ENCODE results near the gene NTPCR. TPM values are rescaled to one million over a fixed set of nuclear protein-coding genes. Genes with fewer than 3 reads are reported as not detected.
"Not testable (repeated sequence)": the region's sequence is repeated elsewhere in the genome, so short reads cannot be mapped to it uniquely, and the experiment has no call there.

NTPCR gene
- total RNA-seq, 2 donors from 2014 or later: 20.9 to 50.5 TPM

DNA sequence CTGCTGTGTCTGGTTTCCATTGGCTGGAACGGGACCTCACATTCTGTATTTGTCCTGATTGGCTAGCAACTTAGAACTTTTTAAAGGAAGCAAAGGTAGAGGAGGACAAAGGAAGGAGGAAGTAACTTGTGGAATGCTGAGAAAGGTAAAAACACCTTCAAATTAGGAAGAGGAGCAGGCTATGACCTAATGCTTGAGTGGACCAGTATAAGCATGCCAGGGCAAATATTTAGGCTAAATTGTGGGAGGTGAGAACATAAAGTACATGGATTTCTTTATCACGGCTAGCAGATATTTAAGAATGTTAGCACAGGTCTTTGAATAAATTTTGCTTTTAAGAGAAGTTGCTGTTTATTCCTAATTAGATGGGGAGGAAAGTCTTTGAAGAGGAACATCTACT is 36.1 kb upstream of the NTPCR start:
- not testable (repeated sequence) for H3K36me3 Mint-ChIP-seq (ENCODE audit: insufficient read depth in 2 of 2); H3K4me3 Mint-ChIP-seq; H3K9me3 Mint-ChIP-seq; ATAC-seq (replicated peaks in 1 of 2); DNase-seq; H3K27me3 Mint-ChIP-seq (ENCODE audit: low read depth); H3K27ac Mint-ChIP-seq
- H3K4me1 Mint-ChIP-seq (ENCODE audit: low read depth): peaks cover 36% of the 10 kb centered on the region

DNA sequence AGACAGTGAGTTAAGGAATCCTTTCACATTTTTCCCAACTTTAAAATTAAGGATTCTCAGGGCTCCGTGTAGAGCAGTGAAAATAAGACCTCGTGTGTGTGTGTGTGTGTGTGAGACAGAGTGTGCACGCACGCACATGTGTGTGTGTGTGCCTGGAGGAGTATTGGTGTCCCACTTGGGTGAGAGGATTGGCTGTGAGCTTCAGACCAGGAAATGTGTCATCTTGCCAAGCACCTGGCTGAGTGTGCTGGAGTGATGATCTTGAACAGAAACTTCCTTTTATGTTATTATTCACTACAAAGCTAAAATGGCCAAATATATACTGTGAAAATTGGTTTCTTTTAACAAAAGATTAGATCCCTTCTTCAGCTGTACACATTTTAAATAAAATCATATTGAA is 35.2 kb upstream of the NTPCR start:
- Mint-ChIP-seq H3K27me3 (ENCODE audit: low read depth) (no peaks in the 10 kb centered on the region), H3K9me3 (peaks cover 0 to 1% of the 10 kb centered on the region in 2 donors), H3K27ac (no peak overlapping the region), H3K36me3 (ENCODE audit: insufficient read depth in 2 of 2) (peaks cover 0 to 2% of the 10 kb centered on the region in 2 donors), H3K4me1 (ENCODE audit: low read depth) (peaks cover 27% of the 10 kb centered on the region), H3K4me3 (peak overlapping the region in 1 of 2 donors; percentile 3)
- ATAC-seq (replicated peaks in 1 of 2): no peak
- DNase-seq: no peak

DNA sequence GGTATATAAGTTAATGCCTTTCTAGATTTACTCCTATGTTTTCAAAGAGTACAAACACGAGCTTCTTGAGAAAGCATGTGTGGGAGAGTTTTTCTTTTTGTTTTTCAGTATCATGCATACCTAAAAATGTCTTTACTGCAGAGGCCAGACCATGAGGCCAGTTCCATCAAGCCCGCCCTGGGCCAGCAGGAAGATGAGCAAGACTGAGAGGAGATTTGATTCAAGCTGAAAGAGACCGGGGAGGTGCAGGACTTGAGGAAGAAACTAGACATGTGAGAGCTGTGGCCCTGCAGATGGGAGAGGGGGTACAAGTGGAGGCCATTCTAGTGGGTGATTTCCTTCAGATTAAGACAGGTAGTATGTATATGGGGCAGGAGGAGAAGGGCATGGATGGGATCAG is 33.4 kb upstream of the NTPCR start:
- no peak for DNase-seq
- Mint-ChIP-seq H3K27me3 (ENCODE audit: low read depth) (no peaks in the 10 kb centered on the region), H3K36me3 (ENCODE audit: insufficient read depth in 2 of 2) (peaks cover 0 to 2% of the 10 kb centered on the region in 2 donors), H3K4me3 (no peak overlapping the region), H3K9me3 (no peaks in the 10 kb centered on the region), H3K4me1 (ENCODE audit: low read depth) (peaks cover 25% of the 10 kb centered on the region), H3K27ac (no peak overlapping the region)
- no peak for ATAC-seq (replicated peaks in 1 of 2)

DNA sequence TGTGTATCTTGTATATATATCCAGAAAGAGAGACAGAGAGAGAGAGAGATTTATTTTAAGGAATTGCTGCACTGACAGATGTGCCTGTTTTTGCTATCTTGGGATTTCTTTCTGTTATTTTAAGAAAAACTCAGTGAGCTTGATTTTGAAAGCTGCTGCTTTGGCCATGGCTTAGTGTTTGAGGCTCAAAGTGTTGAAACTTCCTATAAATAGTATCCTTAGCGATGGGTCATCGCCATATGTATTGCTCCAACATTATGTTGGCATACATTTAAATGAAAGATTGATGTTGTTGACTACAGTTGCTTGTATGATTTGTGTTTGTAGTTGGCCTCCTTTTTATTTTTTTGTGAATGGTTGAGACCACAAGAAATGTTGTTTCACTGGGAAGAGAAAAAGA is 29.0 kb upstream of the NTPCR start:
- peaks cover 48% of the 10 kb centered on the region for H3K4me1 Mint-ChIP-seq (ENCODE audit: low read depth)
- H3K4me3 Mint-ChIP-seq: no peak overlapping the region
- no peaks in the 10 kb centered on the region for H3K27me3 Mint-ChIP-seq (ENCODE audit: low read depth)
- H3K9me3 Mint-ChIP-seq: no peaks in the 10 kb centered on the region
- no peak for ATAC-seq (replicated peaks in 1 of 2)
- H3K27ac Mint-ChIP-seq: no peak overlapping the region
- peaks cover 0 to 2% of the 10 kb centered on the region in 2 donors for H3K36me3 Mint-ChIP-seq (ENCODE audit: insufficient read depth in 2 of 2)
- DNase-seq: no peak

DNA sequence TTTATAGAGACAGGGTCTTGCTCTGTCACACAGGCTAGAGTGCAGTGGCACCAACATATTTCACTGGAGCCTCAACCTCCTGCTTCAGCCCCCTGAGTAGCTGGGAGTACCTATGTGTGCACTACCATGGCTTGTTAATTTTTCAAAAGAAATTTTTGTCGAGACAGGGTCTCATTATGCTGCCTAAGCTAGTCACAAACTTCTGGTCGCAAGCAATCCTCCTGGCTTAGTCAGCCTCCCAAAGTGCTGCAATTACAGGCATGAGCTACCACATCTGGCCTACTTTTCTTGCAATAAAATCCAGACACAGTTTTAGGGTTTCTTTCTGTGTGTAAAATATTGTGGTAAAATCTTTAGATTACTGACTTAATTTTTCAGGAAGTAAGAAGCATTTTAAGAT is 27.9 kb upstream of the NTPCR start:
- Mint-ChIP-seq H3K9me3 (peaks cover 0 to 3% of the 10 kb centered on the region in 2 donors), H3K4me1 (ENCODE audit: low read depth) (peaks cover 41% of the 10 kb centered on the region), H3K27me3 (ENCODE audit: low read depth) (no peaks in the 10 kb centered on the region), H3K27ac (no peak overlapping the region), H3K4me3 (no peak overlapping the region), H3K36me3 (ENCODE audit: insufficient read depth in 2 of 2) (peaks cover 0 to 4% of the 10 kb centered on the region in 2 donors)
- ATAC-seq (replicated peaks in 1 of 2) (no peak), DNase-seq (no peak)

DNA sequence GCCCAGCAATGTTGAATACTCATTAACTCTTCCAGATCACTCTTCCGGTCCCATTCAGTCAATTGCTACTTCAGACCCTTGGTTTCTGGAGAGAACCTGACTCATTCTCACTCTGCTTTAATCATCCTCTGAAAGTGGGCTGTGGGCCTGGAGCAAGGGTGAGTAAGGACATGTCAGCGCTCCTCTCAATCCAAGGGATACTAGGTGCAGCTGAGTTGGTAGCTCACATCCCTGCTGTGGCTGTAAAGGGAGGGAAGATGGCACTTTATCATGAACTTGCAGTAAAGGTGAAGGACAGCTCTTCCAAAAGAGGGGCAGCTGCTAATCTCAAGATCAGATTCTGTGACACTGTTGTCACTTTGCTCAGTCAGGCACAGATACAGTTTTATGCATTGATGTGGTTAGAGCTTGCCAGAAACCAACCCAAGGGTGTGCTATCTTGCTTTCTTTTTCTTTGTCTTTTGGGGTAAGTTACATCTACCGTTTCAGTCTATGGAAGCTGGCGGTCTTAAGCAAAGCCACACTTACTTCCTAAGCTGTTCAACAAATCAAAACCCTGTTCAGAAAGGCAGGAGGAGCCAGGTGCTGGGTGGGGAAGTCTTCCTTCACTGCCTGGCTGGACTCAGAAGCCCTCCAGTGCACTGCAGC is 26.5 kb upstream of the NTPCR start:
- DNase-seq: peak; percentile 61 to 68
- Mint-ChIP-seq H3K27me3 (ENCODE audit: low read depth) (no peaks in the 10 kb centered on the region), H3K4me1 (ENCODE audit: low read depth) (peaks cover 41% of the 10 kb centered on the region), H3K4me3 (peak overlapping the region; percentile 53 to 73), H3K36me3 (ENCODE audit: insufficient read depth in 2 of 2) (peaks cover 0 to 4% of the 10 kb centered on the region in 2 donors), H3K9me3 (peaks cover 0 to 3% of the 10 kb centered on the region in 2 donors), H3K27ac (peak overlapping the region; percentile 16)
- ATAC-seq (replicated peaks in 1 of 2): peak; percentile 95 to 96

DNA sequence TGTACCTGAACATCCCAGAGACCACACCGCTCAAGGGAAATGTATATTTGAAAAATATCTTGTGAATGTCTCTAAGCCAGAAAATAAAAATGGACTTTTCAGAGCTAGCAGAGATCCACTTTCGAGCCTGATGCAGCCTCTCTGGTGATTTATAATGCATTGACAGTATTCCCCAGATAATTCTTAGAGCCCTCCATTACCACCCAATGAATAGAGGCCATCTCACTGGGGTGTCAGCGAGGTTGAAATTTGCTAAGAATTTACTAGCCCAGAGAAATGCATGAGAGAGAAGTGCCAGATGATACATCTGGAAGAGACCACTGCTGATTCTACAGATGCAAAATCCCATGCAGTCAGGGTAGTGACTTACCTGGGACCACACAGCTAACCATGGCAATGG is 25.5 kb upstream of the NTPCR start:
- peaks cover 0 to 4% of the 10 kb centered on the region in 2 donors for H3K36me3 Mint-ChIP-seq (ENCODE audit: insufficient read depth in 2 of 2)
- H3K27me3 Mint-ChIP-seq (ENCODE audit: low read depth): no peaks in the 10 kb centered on the region
- peaks cover 0 to 3% of the 10 kb centered on the region in 2 donors for H3K9me3 Mint-ChIP-seq
- ATAC-seq (replicated peaks in 1 of 2) (no peak), DNase-seq (no peak)
- H3K4me3 Mint-ChIP-seq: no peak overlapping the region
- H3K27ac Mint-ChIP-seq: no peak overlapping the region
- H3K4me1 Mint-ChIP-seq (ENCODE audit: low read depth): peaks cover 41% of the 10 kb centered on the region

DNA sequence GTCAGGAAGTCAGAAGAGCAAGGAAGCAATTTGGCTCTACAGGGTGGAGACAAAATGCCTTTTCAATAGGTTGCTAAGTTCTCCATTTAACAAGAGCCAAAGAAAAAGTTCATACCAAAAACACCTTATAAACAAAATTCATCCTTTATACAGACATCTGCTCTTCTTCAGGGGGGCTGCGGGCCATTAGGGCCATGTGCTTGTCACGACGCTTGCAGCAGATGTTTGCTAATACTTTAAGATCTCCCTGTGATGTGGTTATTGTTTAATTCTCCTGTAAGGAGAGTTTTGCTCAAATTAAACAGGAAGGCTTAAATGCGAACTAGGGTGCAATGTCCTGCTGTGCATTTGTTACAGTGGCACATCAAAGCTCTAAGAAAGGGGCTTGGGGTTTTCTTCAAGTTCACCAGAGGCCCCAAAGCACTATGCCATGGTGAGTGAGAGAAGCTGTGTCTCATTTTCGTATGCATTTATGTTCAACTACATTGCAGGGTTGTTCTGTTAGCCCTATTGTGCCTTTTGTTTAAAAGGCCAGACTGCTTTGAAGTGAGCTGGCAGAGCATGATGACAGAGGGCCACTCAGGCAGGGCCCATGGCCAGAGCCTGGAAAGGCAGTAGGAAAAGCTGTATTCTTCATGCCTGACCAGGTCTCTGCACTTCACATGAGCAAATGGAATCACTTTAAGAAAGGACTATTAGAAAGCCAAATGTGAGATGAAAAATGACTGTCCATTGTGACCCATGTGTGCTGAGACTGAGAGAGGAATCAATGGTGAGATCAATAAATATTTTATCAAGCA is 24.8 kb upstream of the NTPCR start:
- DNase-seq (no peak), ATAC-seq (replicated peaks in 1 of 2) (no peak)
- Mint-ChIP-seq H3K4me3 (peak overlapping the region in 1 of 2 donors; percentile 25), H3K27ac (peak overlapping the region; percentile 57), H3K9me3 (peaks cover 0 to 3% of the 10 kb centered on the region in 2 donors), H3K4me1 (ENCODE audit: low read depth) (peaks cover 41% of the 10 kb centered on the region), H3K27me3 (ENCODE audit: low read depth) (no peaks in the 10 kb centered on the region), H3K36me3 (ENCODE audit: insufficient read depth in 2 of 2) (peaks cover 0 to 4% of the 10 kb centered on the region in 2 donors)

DNA sequence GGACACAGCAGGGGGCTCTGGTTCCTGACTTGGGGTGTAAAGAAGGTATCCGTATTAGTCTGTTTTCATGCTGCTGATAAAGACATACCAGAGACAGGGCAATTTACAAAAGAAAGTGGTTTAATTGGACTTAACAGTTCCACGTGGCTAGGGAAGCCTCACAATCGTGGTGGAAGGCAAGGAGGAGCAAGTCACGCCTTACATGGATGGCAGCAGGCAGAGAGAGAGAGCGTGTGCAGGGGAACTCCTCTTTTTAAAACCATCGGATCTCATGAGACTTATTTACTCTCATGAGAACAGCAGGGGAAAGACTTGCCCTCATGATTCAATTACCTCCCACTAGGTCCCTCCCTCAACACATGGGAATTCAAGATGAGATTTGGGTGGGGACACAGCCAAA is 23.2 kb upstream of the NTPCR start:
- H3K4me1 Mint-ChIP-seq (ENCODE audit: low read depth): peaks cover 32% of the 10 kb centered on the region
- not testable (repeated sequence) for H3K4me3 Mint-ChIP-seq; H3K36me3 Mint-ChIP-seq (ENCODE audit: insufficient read depth in 2 of 2); H3K9me3 Mint-ChIP-seq; H3K27me3 Mint-ChIP-seq (ENCODE audit: low read depth); DNase-seq; ATAC-seq (replicated peaks in 1 of 2); H3K27ac Mint-ChIP-seq

DNA sequence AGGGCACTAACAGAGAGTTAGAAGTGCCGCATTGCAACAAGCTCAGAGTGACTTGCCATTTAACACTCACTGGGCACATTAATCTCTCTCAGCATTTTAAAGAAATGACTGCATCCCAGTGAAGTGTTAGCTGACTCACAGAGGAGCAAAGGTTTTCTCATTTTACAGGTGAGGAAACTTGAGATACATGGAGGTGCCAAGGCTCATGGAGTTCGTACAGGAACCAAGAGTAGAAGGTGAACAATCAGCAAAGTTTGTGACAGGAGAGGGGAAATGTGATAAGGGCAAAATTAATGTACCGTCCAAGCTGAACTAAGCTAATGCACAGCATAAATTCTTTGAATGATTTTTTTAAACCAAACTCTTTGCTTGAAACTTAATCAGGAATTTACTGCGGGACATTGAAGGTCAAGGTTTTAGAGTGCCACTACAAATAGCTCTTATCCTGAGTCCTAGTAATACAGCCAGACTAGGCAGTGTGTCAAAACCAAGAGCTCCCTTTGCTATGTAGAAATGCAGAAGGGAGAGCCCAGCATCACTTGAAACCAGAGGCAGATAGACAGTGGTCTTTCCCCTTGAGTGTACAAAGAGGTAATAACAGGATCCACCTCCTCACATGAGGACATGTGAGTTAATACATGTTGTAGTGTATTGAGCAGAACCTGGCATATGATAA is 22.4 kb upstream of the NTPCR start:
- Mint-ChIP-seq H3K27ac (no peak overlapping the region), H3K36me3 (ENCODE audit: insufficient read depth in 2 of 2) (peaks cover 0 to 4% of the 10 kb centered on the region in 2 donors), H3K4me3 (no peak overlapping the region), H3K4me1 (ENCODE audit: low read depth) (peaks cover 28% of the 10 kb centered on the region), H3K27me3 (ENCODE audit: low read depth) (no peaks in the 10 kb centered on the region), H3K9me3 (peaks cover 0 to 3% of the 10 kb centered on the region in 2 donors)
- no peak for DNase-seq
- ATAC-seq (replicated peaks in 1 of 2): no peak

DNA sequence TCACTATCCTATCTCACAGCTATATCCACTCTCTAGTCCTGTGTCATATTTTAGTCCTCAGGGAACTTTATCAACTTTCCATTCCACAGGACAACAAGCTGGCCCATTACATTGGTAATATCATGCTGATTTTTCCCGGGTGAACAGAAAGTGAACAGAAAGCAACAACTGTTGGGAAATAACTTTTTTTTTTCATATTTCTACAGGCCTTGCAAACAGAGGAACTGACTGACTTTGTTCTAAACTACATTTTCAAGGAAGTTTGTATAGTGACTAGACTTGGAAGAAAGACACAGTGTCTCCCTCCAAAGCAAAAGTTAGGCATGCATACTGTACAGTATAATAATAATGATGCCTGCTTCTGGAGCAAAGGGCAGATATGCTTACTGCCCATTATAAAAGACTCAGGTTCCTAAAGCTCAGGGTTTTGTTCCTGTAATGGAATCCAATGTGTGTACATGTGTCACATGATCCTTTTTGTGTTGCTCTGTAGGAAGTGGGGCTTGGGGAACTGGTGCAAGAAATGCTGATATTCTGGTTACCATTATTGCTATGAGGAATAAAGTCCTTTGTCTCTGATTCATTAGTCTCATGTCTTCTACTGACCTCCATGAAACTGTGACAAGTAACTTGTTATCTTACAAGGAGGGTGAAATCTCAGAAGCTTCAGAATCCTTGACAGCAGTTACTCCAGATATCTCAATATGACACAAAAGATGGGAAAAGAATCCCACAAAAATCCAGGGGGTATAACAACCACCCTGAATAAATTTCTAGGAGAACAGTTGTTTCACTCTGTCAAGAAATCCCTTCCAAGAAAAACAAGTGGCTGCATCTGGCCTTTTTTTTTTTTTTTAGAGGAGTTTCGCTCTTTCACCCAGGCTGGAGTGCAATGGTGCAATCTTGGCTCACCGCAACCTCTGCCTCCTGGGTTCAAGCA is 17.7 kb upstream of the NTPCR start:
- Mint-ChIP-seq H3K27me3 (ENCODE audit: low read depth) (no peaks in the 10 kb centered on the region), H3K9me3 (no peaks in the 10 kb centered on the region), H3K27ac (no peak overlapping the region), H3K36me3 (ENCODE audit: insufficient read depth in 2 of 2) (no peaks in the 10 kb centered on the region), H3K4me3 (no peak overlapping the region), H3K4me1 (ENCODE audit: low read depth) (no peaks in the 10 kb centered on the region)
- DNase-seq (no peak), ATAC-seq (replicated peaks in 1 of 2) (no peak)

DNA sequence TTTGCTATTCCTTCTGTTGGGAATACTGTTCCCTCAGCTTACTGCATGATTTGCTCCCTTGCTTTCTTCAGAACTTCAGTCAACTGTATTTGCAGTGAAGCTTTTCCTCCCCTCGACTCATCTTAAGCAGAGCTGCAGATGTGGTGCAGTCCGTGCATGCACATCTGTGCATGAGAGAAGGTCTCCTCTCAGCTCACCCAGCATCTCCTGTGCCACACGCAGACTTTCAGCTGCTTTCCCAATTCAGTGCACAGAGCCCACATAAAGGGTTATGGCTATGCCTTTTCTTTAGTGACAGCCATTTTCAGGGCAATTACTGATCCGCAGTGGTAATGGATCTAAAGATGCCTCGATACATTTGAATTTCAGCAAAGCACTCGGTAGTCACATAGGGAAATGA is 13.5 kb upstream of the NTPCR start:
- Mint-ChIP-seq H3K27ac (no peak overlapping the region), H3K27me3 (ENCODE audit: low read depth) (peaks cover 6% of the 10 kb centered on the region), H3K4me3 (no peak overlapping the region), H3K4me1 (ENCODE audit: low read depth) (no peaks in the 10 kb centered on the region), H3K36me3 (ENCODE audit: insufficient read depth in 2 of 2) (no peaks in the 10 kb centered on the region), H3K9me3 (peaks cover 0 to 3% of the 10 kb centered on the region in 2 donors)
- ATAC-seq (replicated peaks in 1 of 2) (no peak), DNase-seq (no peak)

Data from activated T-cell treated with anti-CD3 and anti-CD28 coated beads, Interleukin-2, amount 50 U/mL, for 72 hours (primary cell).